ENCODE data around the gene RCOR2.

Gene RCOR2

DNA sequence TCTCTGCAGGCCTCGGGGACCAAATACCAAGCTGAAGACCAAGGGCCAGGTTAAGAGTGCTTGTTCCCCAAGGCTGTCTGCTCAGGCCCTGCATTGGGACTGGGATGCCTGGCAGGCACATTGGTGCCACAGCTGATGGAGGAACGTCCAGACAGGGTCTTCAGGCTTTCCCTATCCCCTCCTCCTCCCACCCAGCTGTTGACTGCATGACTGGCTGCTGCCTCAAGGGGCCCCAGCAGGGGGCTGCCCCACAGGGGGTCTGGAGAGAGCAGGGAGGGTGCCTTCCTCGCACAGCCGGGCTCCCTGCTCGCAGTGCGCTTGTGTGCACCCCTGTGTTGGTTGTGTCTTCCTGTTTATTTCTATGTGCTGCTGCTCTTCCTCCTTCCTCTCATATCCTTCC, 9.9 kb downstream of the RCOR2 start:
- no peak for DNase-seq

DNA sequence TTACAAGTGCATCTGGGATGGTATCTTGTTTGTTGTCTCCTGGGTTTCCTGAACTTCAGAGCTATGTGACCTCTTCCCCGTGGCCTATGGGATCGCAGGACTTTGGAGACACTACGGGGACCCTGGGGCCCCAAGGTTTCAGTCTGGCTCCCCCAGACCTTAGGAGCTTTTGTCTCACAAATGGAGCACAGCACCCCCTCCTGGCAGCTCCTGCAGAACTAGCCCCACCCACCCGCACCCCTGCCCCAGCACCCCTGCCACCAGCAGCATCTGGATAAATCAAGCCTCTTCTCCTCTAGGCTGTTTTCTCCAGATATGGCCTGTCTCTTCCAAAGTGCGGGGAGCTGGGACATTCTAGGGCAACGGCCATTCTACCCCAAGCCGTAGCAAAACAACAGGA, 10.4 kb downstream of the RCOR2 start:
- DNase-seq: no peak

DNA sequence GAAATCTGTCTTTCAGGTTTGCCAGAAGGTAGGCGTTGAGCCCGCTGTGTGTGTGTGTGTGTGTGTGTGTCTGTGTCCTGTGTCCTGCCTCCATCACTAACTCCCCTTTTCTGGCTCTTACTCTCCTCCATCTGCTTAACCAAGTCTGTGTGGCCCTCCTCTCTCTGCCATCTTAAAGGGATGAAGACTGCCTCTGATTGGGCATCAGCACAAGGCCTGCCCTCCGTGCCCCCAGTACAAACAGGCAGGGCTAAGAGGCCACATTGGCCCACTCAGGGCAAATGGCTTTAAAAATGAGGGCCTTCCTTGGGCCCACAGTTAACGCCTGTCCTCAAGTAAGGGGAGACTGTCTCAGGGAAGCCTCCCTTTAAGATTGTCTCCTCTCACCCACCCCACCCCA, 10.9 kb downstream of the RCOR2 start:
- no peak for DNase-seq

DNA sequence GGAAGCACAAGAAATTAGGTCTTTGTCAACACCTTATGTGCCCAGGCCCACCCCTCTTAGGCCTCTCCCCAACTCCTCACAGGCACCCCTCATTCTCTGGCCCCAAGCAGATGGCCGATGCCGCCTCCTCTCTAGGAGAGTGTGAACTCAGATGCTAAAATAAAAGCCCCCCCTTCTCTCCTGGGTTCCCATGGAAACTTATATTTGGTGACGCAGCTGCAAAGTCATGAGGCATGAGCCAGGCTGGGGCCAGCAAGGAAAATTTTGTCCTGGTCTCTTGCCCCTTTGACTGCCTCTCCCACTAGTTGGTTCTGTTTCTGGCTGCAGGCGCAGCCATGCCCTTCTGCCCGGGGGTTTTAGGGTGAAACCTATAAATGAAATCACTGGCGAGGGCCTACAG, 11.8 kb downstream of the RCOR2 start:
- DNase-seq: no peak

DNA sequence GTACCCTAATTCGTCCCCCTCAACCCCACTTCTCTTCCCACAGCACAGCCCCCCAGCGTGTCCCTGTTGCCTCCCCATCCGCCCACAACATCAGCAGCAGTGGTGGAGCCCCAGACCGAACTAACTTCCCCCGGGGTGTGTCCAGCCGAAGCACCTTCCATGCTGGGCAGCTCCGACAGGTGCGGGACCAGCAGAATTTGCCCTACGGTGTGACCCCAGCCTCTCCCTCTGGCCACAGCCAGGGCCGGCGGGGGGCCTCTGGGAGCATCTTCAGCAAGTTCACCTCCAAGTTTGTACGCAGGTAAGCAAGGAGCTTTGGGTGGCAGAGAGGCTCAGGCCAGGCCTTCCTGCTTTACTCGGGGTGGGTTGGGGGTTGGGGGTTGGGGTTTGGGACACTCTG, 12.2 kb downstream of the RCOR2 start:
- DNase-seq: no peak

DNA sequence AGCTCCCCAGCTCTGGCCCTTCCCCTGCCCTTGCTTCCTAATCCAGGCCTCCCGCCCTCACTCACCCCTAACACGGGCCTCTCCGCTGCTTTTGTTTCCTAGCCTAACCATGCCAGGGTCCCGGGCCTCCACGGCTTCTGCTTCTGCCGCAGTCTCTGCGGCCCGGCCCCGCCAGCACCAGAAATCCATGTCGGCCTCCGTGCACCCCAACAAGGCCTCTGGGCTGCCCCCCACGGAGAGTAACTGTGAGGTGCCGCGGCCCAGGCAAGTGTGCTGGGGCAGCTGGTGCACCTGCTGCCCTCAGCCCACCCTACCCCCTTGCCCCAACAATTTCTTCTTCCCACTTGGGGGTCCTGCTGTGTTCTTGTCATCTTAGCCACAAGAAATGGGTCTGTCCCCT, 13.1 kb downstream of the RCOR2 start:
- DNase-seq: no peak

DNA sequence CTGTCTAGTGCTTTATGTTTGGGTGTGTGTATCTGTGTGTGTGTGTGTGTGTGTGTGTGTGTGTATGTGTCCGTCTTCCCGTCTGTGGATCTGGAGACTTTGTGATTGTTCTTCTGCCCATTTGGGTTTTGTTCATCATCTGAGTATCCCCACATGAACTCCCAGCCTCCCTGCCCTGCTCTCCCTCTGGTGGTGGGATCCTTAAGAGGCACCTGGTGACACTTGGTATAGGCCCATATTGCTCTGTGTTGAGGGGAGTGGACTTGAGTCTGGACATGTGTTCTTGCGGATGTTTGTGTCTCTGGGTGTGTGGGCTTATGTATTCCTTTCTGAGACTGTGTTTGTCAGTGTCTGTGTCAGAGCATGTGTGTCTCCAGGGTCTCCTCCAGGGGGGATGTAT, 15.3 kb downstream of the RCOR2 start:
- DNase-seq: no peak

DNA sequence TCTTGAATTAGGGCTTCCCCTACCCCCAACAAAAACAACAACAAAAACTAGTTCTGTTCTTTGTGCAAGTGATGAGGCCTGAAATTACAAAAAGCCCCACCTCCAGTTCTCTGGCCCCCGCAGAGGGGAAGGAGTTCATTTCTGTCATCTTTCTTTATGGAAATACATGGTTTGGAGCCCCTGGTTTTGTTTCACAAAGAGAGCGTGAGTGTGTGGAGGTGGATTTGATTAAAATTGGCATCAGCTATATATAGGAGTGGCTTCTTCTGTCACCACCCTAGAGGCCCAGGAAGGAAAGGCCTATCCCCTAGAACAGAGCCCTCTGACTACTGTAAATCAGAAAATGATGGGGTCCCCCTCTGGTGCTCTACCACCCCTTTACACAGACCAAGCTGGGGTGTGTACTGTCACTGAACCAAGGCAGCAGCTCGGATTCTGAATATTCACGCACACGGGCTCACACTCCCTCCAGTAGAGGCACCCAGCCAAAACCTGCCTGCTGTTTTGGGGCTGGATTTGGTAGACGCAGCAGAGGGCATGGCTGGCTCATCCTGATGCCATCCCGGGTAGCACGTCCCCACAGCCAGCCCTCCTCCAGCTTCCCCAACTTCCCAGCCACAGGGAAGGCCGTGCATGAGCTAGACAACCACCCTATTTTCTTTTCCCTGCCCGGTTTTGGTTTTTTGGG, 19.4 kb downstream of the RCOR2 start:
- no peak for DNase-seq

DNA sequence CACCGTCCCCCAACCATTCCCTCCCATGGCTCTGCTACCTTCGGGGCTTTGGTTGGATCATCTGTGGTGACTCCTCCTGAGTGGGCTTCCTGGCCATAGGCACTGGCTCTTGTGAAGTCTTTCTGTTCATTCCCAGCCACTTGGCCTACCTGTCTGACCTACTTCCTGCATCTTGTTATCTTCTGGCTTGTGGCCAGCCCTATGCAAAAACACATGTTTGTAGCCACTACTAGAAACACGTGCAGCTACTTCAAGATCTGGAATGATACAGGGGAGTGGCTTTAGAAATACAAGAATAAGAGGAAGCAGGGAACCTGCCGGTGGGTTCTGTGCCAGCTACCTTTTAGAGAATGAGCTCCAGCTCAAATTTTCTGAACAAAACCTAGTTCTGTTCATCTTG, 20.9 kb downstream of the RCOR2 start:
- no peak for DNase-seq

DNA sequence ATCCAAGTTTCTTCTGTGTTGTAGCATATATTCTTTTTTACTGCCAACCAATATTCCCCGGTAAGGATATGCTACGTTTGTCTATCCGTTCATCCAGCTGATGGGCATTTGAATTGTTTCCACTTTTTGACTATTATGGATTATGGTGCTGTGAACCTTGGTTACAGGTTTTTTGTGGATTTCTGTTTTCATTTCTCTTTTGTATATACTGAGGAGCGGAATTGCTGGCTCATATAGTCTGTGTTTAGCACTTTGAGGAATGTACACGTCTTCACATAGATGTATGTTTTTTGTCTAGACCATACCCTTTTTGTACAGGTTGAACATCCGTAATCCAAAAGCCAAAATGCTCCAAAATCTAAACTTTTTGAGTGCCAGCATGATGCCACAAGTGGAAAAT, 23.6 kb downstream of the RCOR2 start:
- no peak for DNase-seq

DNA sequence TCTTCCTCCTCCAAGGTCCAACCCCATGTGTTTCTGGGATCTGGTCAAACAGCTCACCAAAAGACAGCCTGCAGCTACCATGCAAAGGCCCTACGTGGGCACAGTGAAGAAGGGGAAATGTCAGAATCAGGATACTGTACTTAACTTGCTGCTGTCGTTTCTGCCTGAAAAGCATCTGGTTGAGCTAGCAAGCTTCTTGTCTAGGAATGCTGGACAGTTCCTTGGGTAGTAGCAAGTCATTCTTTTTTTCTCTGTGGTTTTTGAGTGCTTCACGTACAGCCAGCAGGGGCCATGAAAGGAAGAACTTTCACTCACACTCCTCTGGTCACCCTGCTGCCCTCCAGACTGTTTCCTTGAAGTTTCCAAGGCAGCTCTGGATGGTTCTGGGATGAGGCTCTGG, 24.7 kb downstream of the RCOR2 start:
- DNase-seq: no peak

DNA sequence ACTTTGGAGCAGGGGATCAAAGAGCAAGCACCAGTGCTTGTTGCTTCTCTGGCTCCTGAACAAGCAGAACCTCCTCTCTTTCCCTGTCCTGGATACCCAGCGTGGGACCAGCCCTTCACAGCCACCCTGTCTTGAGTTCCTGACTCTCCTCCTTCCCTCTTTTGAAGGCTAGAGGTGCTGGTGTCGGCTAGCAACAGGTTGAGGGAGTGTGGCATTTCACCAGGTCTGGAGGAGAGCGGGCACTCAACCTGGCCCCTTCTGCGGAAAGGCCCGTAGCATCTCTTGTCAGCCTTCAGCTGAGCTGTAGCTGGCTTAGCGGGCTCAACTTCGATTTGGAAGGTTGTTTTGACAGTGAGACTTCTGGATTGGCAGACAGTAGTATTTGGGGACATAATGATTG, 26.6 kb downstream of the RCOR2 start:
- DNase-seq: no peak

DNA sequence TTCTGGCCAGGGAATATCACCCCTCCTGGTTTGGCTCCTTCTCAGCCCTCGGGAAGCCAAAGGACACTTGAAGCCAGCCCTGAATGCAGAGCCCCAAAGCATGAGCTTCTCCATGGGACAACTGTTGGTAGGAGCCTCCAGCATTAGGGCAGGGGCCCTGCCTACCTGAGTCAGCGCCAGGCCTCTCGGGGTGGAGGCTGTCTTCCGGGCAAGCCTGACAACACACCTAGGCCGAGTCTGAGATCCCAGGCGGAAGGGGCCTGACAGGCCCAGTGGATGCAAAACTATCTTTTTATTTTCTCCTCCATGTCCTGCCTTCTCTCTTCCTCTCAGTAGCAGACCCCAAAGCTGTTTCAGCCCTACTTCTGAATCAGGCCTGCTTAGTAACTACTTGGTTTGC, 27.6 kb downstream of the RCOR2 start:
- DNase-seq: no peak

DNA sequence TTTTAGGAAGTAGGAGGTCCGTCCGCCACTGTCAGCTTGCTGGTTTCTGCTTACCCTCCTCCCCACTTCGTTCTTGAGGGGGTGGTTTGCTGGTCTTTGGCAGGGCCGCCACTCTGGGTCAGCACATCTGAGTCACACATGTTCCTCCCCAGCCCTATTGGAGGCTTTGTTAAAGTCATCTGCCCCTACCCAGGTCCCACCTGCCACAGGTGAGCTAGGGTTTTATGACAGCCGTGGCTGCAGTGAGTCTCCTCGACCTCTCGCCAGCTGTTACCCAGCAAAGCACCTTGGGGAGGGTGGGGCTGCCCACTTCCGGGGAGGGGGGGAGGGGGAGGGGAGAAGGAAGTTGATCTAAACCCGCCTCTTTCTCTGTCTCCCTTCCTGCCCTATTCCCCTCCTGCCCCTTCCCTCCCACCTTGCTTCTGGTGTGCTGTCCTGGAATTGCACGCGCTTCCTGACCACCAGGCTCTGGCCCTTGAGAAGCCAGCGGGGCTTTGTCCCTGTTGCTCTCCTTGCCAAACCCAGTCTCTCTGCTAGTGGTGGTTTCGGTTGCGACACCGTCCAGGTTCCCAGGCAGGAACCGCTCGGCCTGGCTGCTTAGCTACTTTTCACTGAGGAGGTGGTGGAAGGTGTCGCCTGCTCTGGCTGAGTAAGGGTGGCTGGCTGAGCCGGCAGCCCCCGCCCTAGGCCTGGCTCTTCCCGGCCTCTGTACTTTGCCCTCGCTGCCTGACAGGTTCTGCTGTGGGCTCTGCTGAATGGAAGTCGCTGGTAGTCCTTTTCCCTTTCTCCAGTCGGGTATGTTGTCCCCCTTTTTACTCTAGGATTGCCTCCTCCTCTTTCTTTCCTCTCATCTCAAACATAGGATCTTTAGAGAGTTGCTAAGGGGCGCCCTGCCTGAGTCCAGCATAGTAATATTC, 28.5 kb downstream of the RCOR2 start:
- peak in 1 of 2 experiments; percentile 63 for DNase-seq

DNA sequence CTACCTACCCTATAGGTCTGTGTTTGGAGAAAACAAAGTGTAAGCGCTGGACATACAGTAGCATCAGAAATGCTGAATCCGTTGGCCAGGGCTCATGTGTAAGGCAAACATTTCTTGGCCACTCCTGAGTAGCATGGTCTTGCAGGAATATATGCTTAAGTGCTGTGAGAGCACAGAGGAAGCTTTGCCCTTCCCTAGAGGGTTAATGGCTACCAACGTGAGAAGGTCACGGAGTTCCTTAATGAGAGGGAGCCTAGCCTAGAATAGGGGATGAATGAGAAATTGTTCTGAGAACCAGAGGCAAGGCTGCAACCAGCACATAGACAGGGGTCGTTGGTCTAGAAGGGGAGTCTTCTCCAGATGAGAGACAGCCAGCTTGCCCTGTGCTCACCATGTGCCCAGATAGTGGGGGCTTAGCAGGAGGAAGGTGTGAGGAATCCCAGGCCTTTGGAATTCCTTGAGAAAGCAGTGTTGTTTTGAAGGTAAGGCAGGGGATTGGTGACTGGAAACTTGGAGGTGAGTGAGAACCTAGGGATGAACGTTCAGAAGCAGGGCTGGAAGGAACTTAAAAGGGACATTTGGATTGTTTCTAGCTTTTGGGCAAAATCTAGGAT, 29.5 kb downstream of the RCOR2 start:
- no peak for DNase-seq

DNA sequence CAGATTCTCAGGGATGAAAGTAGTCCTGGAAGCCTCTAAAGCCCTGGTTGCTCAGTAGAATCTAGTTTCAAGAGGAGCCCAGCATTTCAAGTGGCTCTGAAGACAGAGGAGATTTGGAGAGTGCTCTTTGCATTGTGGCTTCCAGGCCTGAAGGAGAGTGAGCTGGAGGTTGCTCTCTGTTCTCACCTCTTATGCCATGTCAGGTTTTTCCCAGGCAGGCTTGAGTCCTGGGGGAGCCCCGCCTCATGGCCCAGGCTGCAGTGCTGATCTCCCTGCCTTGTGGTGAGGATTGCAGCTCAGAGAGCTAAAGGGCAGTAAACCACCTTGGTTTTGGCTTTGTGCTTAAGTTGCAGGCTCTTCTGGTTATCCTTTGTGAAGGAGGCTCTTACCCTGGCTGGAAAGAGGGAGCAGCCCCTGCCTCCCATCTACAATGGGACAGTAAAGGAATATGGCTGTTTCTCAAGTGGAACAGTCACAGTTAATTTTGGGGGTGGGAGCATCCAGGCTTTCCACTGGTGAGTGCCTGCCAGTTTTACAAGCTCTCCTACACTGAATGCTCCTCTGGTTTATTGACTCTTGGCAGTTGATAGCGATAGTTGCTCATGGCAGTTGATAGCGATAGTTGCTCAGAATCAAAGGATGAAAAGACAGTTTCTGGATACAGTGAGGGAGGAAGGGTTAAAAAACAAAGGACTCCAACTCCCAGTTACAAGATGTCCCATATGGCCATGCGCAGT, 32.6 kb downstream of the RCOR2 start:
- DNase-seq: no peak

DNA sequence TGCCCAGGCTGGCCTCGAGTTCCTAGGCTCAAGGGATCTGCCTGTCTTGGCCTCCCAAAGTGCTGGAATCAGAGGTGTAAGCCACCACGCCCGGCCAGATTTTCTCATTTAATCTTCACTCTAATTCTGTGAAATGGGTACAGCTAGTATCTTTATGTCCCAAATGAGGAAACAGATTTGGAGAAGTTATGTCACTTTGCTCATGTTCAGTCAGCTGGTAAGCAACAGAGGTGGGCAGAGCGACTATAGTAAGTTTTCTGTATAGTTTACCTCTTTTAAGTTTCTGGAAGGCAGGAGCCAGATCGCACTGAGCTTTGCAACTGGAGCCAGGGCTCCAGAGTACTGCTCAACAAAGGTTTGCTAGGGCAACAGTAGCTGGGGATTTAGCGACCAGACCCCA, 33.2 kb downstream of the RCOR2 start:
- no peak for DNase-seq

DNA sequence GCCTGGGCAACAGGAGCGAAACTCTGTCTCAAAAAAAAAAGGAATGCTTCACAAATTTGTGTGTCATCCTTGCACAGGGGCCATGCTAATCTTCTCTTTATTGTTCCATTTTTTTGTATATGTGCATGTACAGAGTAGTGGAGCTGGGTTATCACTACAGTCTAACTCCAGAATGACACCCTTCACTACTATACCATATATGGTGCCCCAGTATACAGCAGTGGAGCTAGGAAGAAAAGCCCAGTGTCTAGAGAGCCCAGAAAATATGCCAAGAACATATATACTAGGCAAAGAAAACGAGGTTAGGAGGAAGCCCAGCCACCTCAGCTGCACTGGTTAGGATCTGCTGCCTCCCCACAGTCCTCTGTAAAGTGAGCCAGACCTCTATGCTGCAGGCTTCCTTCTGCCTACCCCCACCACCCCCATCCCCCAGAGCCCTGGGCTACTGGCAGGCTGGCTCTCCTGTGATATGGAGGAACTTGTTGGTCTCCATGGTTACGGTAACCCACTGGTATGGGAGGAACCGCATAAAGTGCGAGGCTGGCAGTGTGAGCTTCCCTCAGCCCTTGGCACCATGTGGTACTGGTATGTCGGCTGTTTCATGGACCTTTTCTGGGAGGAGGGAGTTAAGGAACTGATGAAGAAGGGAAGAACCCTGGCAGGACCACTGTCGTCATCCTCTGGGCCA, 34.3 kb downstream of the RCOR2 start:
- peak in 1 of 2 experiments; percentile 29 for DNase-seq

DNA sequence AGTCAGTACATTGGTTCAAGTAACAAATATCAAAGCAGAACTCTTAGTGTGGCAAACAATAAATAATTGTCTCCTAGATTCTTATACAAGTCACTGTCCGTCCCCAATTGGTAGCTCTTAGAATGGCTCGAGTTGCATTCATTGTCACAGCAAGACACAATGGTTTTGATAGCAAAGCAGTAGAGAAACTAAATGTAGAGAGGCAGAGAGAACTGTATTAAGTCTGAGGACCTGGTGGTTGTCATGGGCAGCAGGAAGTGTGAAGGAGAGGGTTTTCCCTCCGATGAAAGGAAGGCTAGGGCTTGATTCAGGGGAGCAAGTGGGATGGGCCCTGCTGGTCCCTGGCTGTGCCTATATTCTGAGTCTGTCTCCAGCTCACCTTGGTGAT, 36.6 kb downstream of the RCOR2 start:
- DNase-seq: no peak

DNA sequence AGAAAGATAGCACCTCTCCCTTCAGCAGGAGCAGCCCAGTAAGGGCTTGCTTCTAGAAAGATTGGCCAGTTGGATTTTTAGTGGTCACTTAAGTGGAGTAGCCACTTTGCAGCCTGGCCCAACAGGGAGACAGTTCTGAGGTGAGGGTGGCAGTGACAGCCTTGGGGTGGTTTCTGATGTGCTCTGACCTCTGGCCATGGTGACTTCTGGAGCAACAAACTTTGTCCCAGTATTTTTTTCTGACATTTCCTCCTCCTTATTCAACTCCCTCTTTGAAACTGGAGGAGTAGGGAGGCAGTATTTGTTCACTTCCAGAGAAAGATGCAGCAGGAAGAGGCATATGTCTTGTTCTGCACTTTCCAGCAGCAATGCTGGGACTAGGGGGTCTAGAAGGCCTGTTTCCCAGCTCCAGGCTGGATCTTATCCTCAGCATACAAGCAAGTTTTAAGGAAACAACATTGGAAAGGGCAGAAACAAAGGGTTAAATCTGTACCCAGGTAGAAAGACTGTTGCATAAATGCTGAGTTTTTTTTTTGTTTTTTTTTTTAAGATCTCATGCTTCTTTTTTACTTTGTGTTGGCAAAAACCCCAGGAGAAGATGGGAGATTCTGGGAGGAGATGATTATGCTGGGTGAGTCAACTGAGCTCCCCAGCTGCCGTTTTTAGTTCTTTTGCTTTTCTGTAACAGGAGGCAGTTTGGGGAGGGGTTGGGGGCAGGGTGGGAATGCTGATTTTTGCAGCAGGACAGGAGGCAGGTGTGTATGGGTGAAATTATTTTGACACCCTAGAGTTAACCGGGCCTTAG, 37.2 kb downstream of the RCOR2 start:
- DNase-seq: no peak

DNA sequence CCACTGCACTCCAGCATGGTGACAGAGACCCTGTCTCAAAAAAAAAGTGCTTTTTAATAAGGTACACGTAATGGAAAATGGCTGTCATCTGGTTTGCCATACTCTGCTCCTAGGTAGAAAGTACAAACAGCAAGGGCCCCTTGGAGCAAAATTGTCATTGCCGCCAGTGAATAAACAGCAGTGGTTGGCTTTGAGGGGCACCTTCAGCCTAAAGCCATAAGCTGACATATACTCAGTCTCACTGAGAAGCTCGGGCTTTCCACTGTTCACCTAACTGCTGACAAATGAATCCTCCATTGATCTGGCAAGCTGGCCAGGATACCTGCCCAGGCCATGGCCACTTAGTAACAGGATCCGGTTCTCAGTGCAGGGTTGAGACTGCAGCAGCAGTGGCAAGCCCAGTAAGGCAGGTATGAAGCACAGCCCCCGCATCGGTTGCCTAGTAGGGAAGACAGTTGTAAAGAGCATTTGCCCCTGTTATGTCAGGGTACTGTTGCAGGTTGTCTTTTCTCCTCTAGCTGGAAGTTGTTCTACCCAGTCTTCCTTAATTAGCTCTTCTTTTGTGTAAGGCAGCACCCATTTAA, 39.2 kb downstream of the RCOR2 start:
- no peak for DNase-seq

Data from NCI-H2081 (cell line).